ENCODE measurements around the gene PLA2G12A.
A peak's percentile ranks its signal among the peaks of the same experiment; 100 is the strongest.

The PLA2G12A gene

GRCh38 chr4:109729718-109730618 lies at the start of gene PLA2G12A:
TSS of gene PLA2G12A (minus strand) at chr4:109730070. CDS start at chr4:109729809, 261 bp downstream.
- peaks cover 3% of the 10 kb centered on the region; the same call in 1 of the 2 replicates for H3K36me3 ChIP-seq (ENCODE audit: control insufficient read depth, insufficient read depth, low read length)
- peak within 1 kb of the TSS; percentile 79 for H3K4me3 ChIP-seq (ENCODE audit: low read depth, low read length)
- no peaks in the 10 kb centered on the region for H3K9me3 ChIP-seq (ENCODE audit: control insufficient read depth, insufficient read depth, low read length)
- peak within 1 kb of the TSS; percentile 92 for H3K27ac ChIP-seq (ENCODE audit: low read depth, low read length)
- H3K9ac ChIP-seq (ENCODE audit: low read depth, low read length) = peak within 1 kb of the TSS; percentile 85
- no peaks in the 10 kb centered on the region for H3K27me3 ChIP-seq (ENCODE audit: control insufficient read depth, insufficient read depth, low read length)
- 0 out of 2 replicates have a peak, but pooled peaks cover 11% of the 10 kb centered on the region for H3K4me1 ChIP-seq (ENCODE audit: control insufficient read depth, insufficient read depth, low read length)

- no peaks in the 10 kb centered on the region for H3K9me3 ChIP-seq (ENCODE audit: control insufficient read depth, insufficient read depth, low read length)
- H3K4me3 ChIP-seq (ENCODE audit: low read depth, low read length) = no peak overlapping the region
- no peak overlapping the region for H3K9ac ChIP-seq (ENCODE audit: low read depth, low read length)
- no peaks in the 10 kb centered on the region for H3K4me1 ChIP-seq (ENCODE audit: control insufficient read depth, insufficient read depth, low read length)
- no peaks in the 10 kb centered on the region for H3K36me3 ChIP-seq (ENCODE audit: control insufficient read depth, insufficient read depth, low read length)
- no peak overlapping the region for H3K27ac ChIP-seq (ENCODE audit: low read depth, low read length)
- H3K27me3 ChIP-seq (ENCODE audit: control insufficient read depth, insufficient read depth, low read length) = no peaks in the 10 kb centered on the region
Observed at GRCh38 chr4:109764789-109765402, 35.0 kb upstream of the PLA2G12A start.

GRCh38 chr4:109764376-109764775 lies 34.5 kb upstream of the PLA2G12A start:
- Histone ChIP-seq H3K4me3 (ENCODE audit: low read depth, low read length) (no peak overlapping the region), H3K4me1 (ENCODE audit: control insufficient read depth, insufficient read depth, low read length) (no peaks in the 10 kb centered on the region), H3K27me3 (ENCODE audit: control insufficient read depth, insufficient read depth, low read length) (no peaks in the 10 kb centered on the region), H3K9ac (ENCODE audit: low read depth, low read length) (no peak overlapping the region), H3K36me3 (ENCODE audit: control insufficient read depth, insufficient read depth, low read length) (no peaks in the 10 kb centered on the region), H3K27ac (ENCODE audit: low read depth, low read length) (no peak overlapping the region), H3K9me3 (ENCODE audit: control insufficient read depth, insufficient read depth, low read length) (no peaks in the 10 kb centered on the region)

GRCh38 chr4:109760682-109761081 lies 30.8 kb upstream of the PLA2G12A start:
- Histone ChIP-seq H3K9ac (ENCODE audit: low read depth, low read length) (no peak overlapping the region), H3K9me3 (ENCODE audit: control insufficient read depth, insufficient read depth, low read length) (no peaks in the 10 kb centered on the region), H3K4me1 (ENCODE audit: control insufficient read depth, insufficient read depth, low read length) (no peaks in the 10 kb centered on the region)

GRCh38 chr4:109755656-109756055 lies 25.8 kb upstream of the PLA2G12A start:
- H3K9ac ChIP-seq (ENCODE audit: low read depth, low read length) = no peak overlapping the region
- no peak overlapping the region for H3K27ac ChIP-seq (ENCODE audit: low read depth, low read length)
- H3K4me3 ChIP-seq (ENCODE audit: low read depth, low read length) = no peak overlapping the region
- H3K27me3 ChIP-seq (ENCODE audit: control insufficient read depth, insufficient read depth, low read length) = no peaks in the 10 kb centered on the region
- H3K36me3 ChIP-seq (ENCODE audit: control insufficient read depth, insufficient read depth, low read length) = no peaks in the 10 kb centered on the region
- H3K4me1 ChIP-seq (ENCODE audit: control insufficient read depth, insufficient read depth, low read length) = no peaks in the 10 kb centered on the region
- no peaks in the 10 kb centered on the region for H3K9me3 ChIP-seq (ENCODE audit: control insufficient read depth, insufficient read depth, low read length)

More at GRCh38 chr4:109760682-109761081, 30.8 kb upstream of the PLA2G12A start:
- Histone ChIP-seq H3K27ac (ENCODE audit: low read depth, low read length) (no peak overlapping the region), H3K27me3 (ENCODE audit: control insufficient read depth, insufficient read depth, low read length) (no peaks in the 10 kb centered on the region), H3K4me3 (ENCODE audit: low read depth, low read length) (no peak overlapping the region), H3K36me3 (ENCODE audit: control insufficient read depth, insufficient read depth, low read length) (no peaks in the 10 kb centered on the region)

GRCh38 chr4:109754093-109754857 lies 24.4 kb upstream of the PLA2G12A start:
- Histone ChIP-seq H3K4me1 (ENCODE audit: control insufficient read depth, insufficient read depth, low read length) (no peaks in the 10 kb centered on the region), H3K9ac (ENCODE audit: low read depth, low read length) (no peak overlapping the region), H3K27ac (ENCODE audit: low read depth, low read length) (no peak overlapping the region), H3K27me3 (ENCODE audit: control insufficient read depth, insufficient read depth, low read length) (no peaks in the 10 kb centered on the region), H3K36me3 (ENCODE audit: control insufficient read depth, insufficient read depth, low read length) (no peaks in the 10 kb centered on the region), H3K4me3 (ENCODE audit: low read depth, low read length) (no peak overlapping the region), H3K9me3 (ENCODE audit: control insufficient read depth, insufficient read depth, low read length) (no peaks in the 10 kb centered on the region)

GRCh38 chr4:109752525-109752924 lies 22.7 kb upstream of the PLA2G12A start:
- H3K36me3 ChIP-seq (ENCODE audit: control insufficient read depth, insufficient read depth, low read length) = no peaks in the 10 kb centered on the region
- H3K9me3 ChIP-seq (ENCODE audit: control insufficient read depth, insufficient read depth, low read length) = no peaks in the 10 kb centered on the region
- no peak overlapping the region for H3K9ac ChIP-seq (ENCODE audit: low read depth, low read length)
- no peak overlapping the region for H3K27ac ChIP-seq (ENCODE audit: low read depth, low read length)
- no peak overlapping the region for H3K4me3 ChIP-seq (ENCODE audit: low read depth, low read length)
- no peaks in the 10 kb centered on the region for H3K27me3 ChIP-seq (ENCODE audit: control insufficient read depth, insufficient read depth, low read length)
- H3K4me1 ChIP-seq (ENCODE audit: control insufficient read depth, insufficient read depth, low read length) = 0 out of 2 replicates have a peak, but pooled peaks cover 6% of the 10 kb centered on the region

GRCh38 chr4:109751852-109752251 lies 22.0 kb upstream of the PLA2G12A start:
- Histone ChIP-seq H3K4me3 (ENCODE audit: low read depth, low read length) (no peak overlapping the region), H3K36me3 (ENCODE audit: control insufficient read depth, insufficient read depth, low read length) (no peaks in the 10 kb centered on the region), H3K27ac (ENCODE audit: low read depth, low read length) (no peak overlapping the region), H3K9me3 (ENCODE audit: control insufficient read depth, insufficient read depth, low read length) (no peaks in the 10 kb centered on the region), H3K4me1 (ENCODE audit: control insufficient read depth, insufficient read depth, low read length) (0 out of 2 replicates have a peak, but pooled peaks cover 6% of the 10 kb centered on the region), H3K27me3 (ENCODE audit: control insufficient read depth, insufficient read depth, low read length) (no peaks in the 10 kb centered on the region), H3K9ac (ENCODE audit: low read depth, low read length) (no peak overlapping the region)

- no peaks in the 10 kb centered on the region for H3K27me3 ChIP-seq (ENCODE audit: control insufficient read depth, insufficient read depth, low read length)
- H3K36me3 ChIP-seq (ENCODE audit: control insufficient read depth, insufficient read depth, low read length) = no peaks in the 10 kb centered on the region
- H3K4me3 ChIP-seq (ENCODE audit: low read depth, low read length) = no peak overlapping the region
- 0 out of 2 replicates have a peak, but pooled peaks cover 6% of the 10 kb centered on the region for H3K4me1 ChIP-seq (ENCODE audit: control insufficient read depth, insufficient read depth, low read length)
- no peak overlapping the region for H3K9ac ChIP-seq (ENCODE audit: low read depth, low read length)
- no peaks in the 10 kb centered on the region for H3K9me3 ChIP-seq (ENCODE audit: control insufficient read depth, insufficient read depth, low read length)
- H3K27ac ChIP-seq (ENCODE audit: low read depth, low read length) = no peak overlapping the region
Observed at GRCh38 chr4:109750652-109751244, 20.9 kb upstream of the PLA2G12A start.

GRCh38 chr4:109749388-109750082 lies 19.7 kb upstream of the PLA2G12A start:
- Histone ChIP-seq H3K4me1 (ENCODE audit: control insufficient read depth, insufficient read depth, low read length) (0 out of 2 replicates have a peak, but pooled peaks cover 6% of the 10 kb centered on the region), H3K27me3 (ENCODE audit: control insufficient read depth, insufficient read depth, low read length) (no peaks in the 10 kb centered on the region), H3K9ac (ENCODE audit: low read depth, low read length) (no peak overlapping the region), H3K36me3 (ENCODE audit: control insufficient read depth, insufficient read depth, low read length) (no peaks in the 10 kb centered on the region), H3K9me3 (ENCODE audit: control insufficient read depth, insufficient read depth, low read length) (no peaks in the 10 kb centered on the region), H3K4me3 (ENCODE audit: low read depth, low read length) (no peak overlapping the region), H3K27ac (ENCODE audit: low read depth, low read length) (no peak overlapping the region)
